H1 (cell line): Measurements from ENCODE around the gene CLIP4. TPM values are rescaled to one million over a fixed set of nuclear protein-coding genes. Genes with fewer than 3 reads are reported as not detected.

Experiments used
- EGR1 ChIP-seq: IDR thresholded peaks from 2 replicates; pipeline ENCODE4 v1.6.1; 2011; ENCODE audit warnings: low read depth, low read length, borderline replicate concordance
- KDM4A ChIP-seq: IDR thresholded peaks from one replicate; pipeline ENCODE4 v1.7.1; 2012; ENCODE audit warnings: low read depth, mild to moderate bottlenecking, moderate library complexity, low read length, inconsistent platforms; ENCODE audit not compliant: severe bottlenecking
- MAX ChIP-seq: IDR thresholded peaks from 2 replicates; pipeline ENCODE4 v1.6.1; 2012; ENCODE audit warnings: inconsistent platforms
- NRF1 ChIP-seq: IDR thresholded peaks from 2 replicates; pipeline ENCODE4 v1.6.1; 2011; ENCODE audit warnings: mild to moderate bottlenecking, low read depth, low read length, improper control_type of control experiment
- RBBP5 ChIP-seq: IDR thresholded peaks from 2 replicates; pipeline ENCODE4 v1.7.1; 2012; ENCODE audit warnings: low read depth, mild to moderate bottlenecking, inconsistent platforms, low read length, moderate library complexity, borderline replicate concordance
- polyA plus RNA-seq, 7 experiments: library from polyadenylated mRNA; depleted of rRNA in 3 of 7; stranded (reverse) in 5 of 7; unstranded in 2 of 7; fragments of >200 nt in 5 of 7; fragments of 200-250 nt in 2 of 7; gene quantifications; 1 replicate in 5 of 7; 2 replicates in 1 of 7; 4 replicates in 1 of 7; pipeline versions ENCODE4 v1.2.1 to v1.2.3, GENCODE V29; 2011 to 2013; ENCODE audit warnings: missing spikeins in 2 of 7, mixed read lengths in 2 of 7
- total RNA-seq: library from RNA; stranded (reverse); fragmentation: NEBNext Ultra II Directional; extraction: Animal tissue kit (Norgen Biotek cat#: 25700); gene quantifications from 2 replicates; pipeline ENCODE4 v1.2.1, GENCODE V29; 2021

The CLIP4 gene
- total and polyA plus RNA-seq, 2 of the 8 experiments (the other 6 are each of a cell fraction or from before 2014, with no cell fraction given), result 0.08 to 0.09 TPM

GRCh38 chr2:29114946-29115609, at the start of gene CLIP4 (continued):
- TF ChIP-seq EGR1 (peak; percentile 62; the same call in 1 of the 2 replicates), NRF1 (peak; percentile 23; the same call in 1 of the 2 replicates), MAX (peak; percentile 41; the same call in 1 of the 2 replicates), RBBP5 (0 out of 2 replicates have a peak, but pooled peaks have one; percentile 2), KDM4A (peak; percentile 25)
- TF ChIP-seq, all 59 proteins: peak for 9
